Uterus (tissue), 4 donors: ENCODE measurements around the gene KIF1A. TPM values are rescaled to one million over a fixed set of nuclear protein-coding genes. Genes with fewer than 3 reads are reported as not detected.

Source experiments
- DNase-seq, 2 donors: peaks; one replicate each; pipeline ENCODE4 v3.0.0-alpha.2; 2019 to 2020
- H3K27ac ChIP-seq, 2 donors: fragments of 200-600 bp; sonication (generic); 1 replicate in 1 of 2; 2 replicates in 1 of 2; pipeline ENCODE4 v1.5.1; 2016 to 2018
- H3K27me3 ChIP-seq, 2 donors: fragments of 200-600 bp; sonication (generic); one replicate each; pipeline ENCODE4 v1.5.1; 2018 to 2019; ENCODE audit warnings: control low read depth in 1 of 2
- H3K36me3 ChIP-seq, 2 donors: fragments of 200-600 bp; sonication (generic); one replicate each; pipeline ENCODE4 v1.5.1; 2019; ENCODE audit warnings: control low read depth in 1 of 2
- H3K4me1 ChIP-seq, 2 donors: fragments of 200-600 bp; sonication (generic); one replicate each; pipeline ENCODE4 v1.5.1; 2018 to 2019; ENCODE audit warnings: control low read depth in 1 of 2
- H3K4me3 ChIP-seq, 2 donors: fragments of 200-600 bp; sonication (generic); 1 replicate in 1 of 2; 2 replicates in 1 of 2; pipeline ENCODE4 v1.5.1; 2018 to 2019; ENCODE audit warnings: mild to moderate bottlenecking in 1 of 2
- H3K9me3 ChIP-seq, 2 donors: fragments of 200-600 bp; sonication (generic); one replicate each; pipeline ENCODE4 v1.5.1; 2019; ENCODE audit warnings: control low read depth in 1 of 2
- CTCF ChIP-seq, 4 experiments: fragments of 200-600 bp in 2 of 4; fragments of 450-650 bp in 2 of 4; sonication (generic) in 2 of 4; IDR thresholded peaks; one replicate each; pipeline ENCODE4 v1.5.1; 2016 to 2019; ENCODE audit warnings: antibody characterized with exemption in 4 of 4, mild to moderate bottlenecking in 2 of 4, moderate library complexity in 1 of 4
- POLR2A ChIP-seq, 2 donors: fragments of 450-650 bp; IDR thresholded peaks; one replicate each; pipeline ENCODE4 v1.6.1; 2016; ENCODE audit warnings: antibody characterized with exemption in 2 of 2, mild to moderate bottlenecking in 1 of 2, moderate library complexity in 1 of 2
- intact Hi-C: fragments of 100-400 bp; cut with DNase I; formaldehyde crosslinking; loops from one replicate; pipeline ENCODE4 v1.15.1; 2023; ENCODE audit warnings: low total_unique reads
- total RNA-seq, 4 donors: library from RNA; depleted of rRNA in 3 of 4; stranded (reverse); fragments of >200 nt in 3 of 4; gene quantifications; one replicate each; pipeline versions ENCODE4 v1.1.0 to v1.2.4, GENCODE V29; 2014 to 2023
- donor health status: DM: yes; HTN: yes; CAD: no.

Gene KIF1A
- total RNA-seq, 4 donors from 2014 or later, result 0.37 to 12.9 TPM; not detected in 2

- H3K4me1 ChIP-seq, result no peaks in the 10 kb centered on the region
- DNase-seq, result no peak
- no peaks in the 10 kb centered on the region for H3K36me3 ChIP-seq
- intact Hi-C loops, result no loop called here
- TF ChIP-seq POLR2A (IDR thresholded peaks at IDR 0.05) (no peak), CTCF (IDR thresholded peaks at IDR 0.05) (no peak)
- no peak overlapping the region for H3K4me3 ChIP-seq
- H3K27me3 ChIP-seq, result no peaks in the 10 kb centered on the region
- no peak overlapping the region for H3K27ac ChIP-seq
- no peaks in the 10 kb centered on the region for H3K9me3 ChIP-seq
Measured at GRCh38 chr2:240747256-240747655, 72.8 kb downstream of the KIF1A start.

GRCh38 chr2:240746671-240747070, 73.3 kb downstream of the KIF1A start:
- TF ChIP-seq POLR2A (IDR thresholded peaks at IDR 0.05), result no peak
- no peak for TF ChIP-seq CTCF (IDR thresholded peaks at IDR 0.05)
- Histone ChIP-seq H3K27me3 (no peaks in the 10 kb centered on the region), H3K27ac (no peak overlapping the region), H3K9me3 (no peaks in the 10 kb centered on the region), H3K4me1 (no peaks in the 10 kb centered on the region), H3K36me3 (no peaks in the 10 kb centered on the region), H3K4me3 (no peak overlapping the region)
- intact Hi-C loops, result no loop called here
- no peak for DNase-seq

- Histone ChIP-seq H3K4me3 (no peak overlapping the region), H3K4me1 (no peaks in the 10 kb centered on the region), H3K27ac (no peak overlapping the region), H3K27me3 (no peaks in the 10 kb centered on the region), H3K36me3 (no peaks in the 10 kb centered on the region), H3K9me3 (no peaks in the 10 kb centered on the region)
- intact Hi-C loops, result no loop called here
- DNase-seq, result no peak
- TF ChIP-seq POLR2A (IDR thresholded peaks at IDR 0.05), result no peak
- TF ChIP-seq CTCF (IDR thresholded peaks at IDR 0.05), result no peak
Measured at GRCh38 chr2:240745962-240746361, 74.1 kb downstream of the KIF1A start.

- Histone ChIP-seq H3K36me3 (no peaks in the 10 kb centered on the region), H3K9me3 (no peaks in the 10 kb centered on the region), H3K4me3 (no peak overlapping the region), H3K27ac (no peak overlapping the region), H3K4me1 (no peaks in the 10 kb centered on the region), H3K27me3 (no peaks in the 10 kb centered on the region)
- TF ChIP-seq POLR2A (IDR thresholded peaks at IDR 0.05) (no peak), CTCF (IDR thresholded peaks at IDR 0.05) (no peak)
- no peak for DNase-seq
- intact Hi-C loops, result no loop called here
Measured at GRCh38 chr2:240745456-240745855, 74.6 kb downstream of the KIF1A start.

GRCh38 chr2:240742602-240743095, 77.4 kb downstream of the KIF1A start:
- no peak for DNase-seq
- TF ChIP-seq POLR2A (IDR thresholded peaks at IDR 0.05) (no peak), CTCF (IDR thresholded peaks at IDR 0.05) (no peak)
- Histone ChIP-seq H3K27me3 (no peaks in the 10 kb centered on the region), H3K9me3 (no peaks in the 10 kb centered on the region), H3K36me3 (no peaks in the 10 kb centered on the region), H3K27ac (no peak overlapping the region), H3K4me3 (no peak overlapping the region), H3K4me1 (no peaks in the 10 kb centered on the region)
- intact Hi-C loops, result no loop called here
